Measurements from ENCODE around the gene ADARB2. TPM values are rescaled to one million over a fixed set of nuclear protein-coding genes. Genes with fewer than 3 reads are reported as not detected.
"Not testable (repeated sequence)": the region's sequence is repeated elsewhere in the genome, so short reads cannot be mapped to it uniquely, and the experiment has no call there.

Gene ADARB2
- total RNA-seq, 1 experiment from 2014 or later, result not detected

DNA sequence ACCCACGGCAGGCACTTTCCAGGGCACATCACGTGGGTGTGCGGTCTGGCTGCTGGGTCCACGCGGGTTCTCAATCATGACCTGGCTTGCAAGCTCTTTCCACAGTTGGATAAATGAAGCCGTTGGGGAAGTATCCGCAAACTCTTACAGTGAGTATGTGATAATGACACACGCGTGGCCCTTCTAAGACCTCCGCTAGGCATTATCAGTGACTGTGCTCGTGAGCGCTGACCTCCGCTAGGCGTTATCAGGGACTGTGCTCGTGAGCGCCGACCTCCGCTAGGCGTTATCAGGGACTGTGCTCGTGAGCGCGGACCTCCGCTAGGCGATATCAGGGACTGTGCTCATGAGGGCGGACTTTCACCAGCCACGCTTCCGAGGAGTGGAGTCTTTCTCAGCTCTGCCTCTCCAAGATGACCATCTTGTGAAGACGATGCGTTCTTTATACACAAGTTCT, 574.1 kb downstream of the ADARB2 start:
- in situ Hi-C loops (cut with HindIII; ENCODE audit: low sequenced_read_pairs), result no loop called here
- DNase-seq (ENCODE audit: low spot score), result no peak

DNA sequence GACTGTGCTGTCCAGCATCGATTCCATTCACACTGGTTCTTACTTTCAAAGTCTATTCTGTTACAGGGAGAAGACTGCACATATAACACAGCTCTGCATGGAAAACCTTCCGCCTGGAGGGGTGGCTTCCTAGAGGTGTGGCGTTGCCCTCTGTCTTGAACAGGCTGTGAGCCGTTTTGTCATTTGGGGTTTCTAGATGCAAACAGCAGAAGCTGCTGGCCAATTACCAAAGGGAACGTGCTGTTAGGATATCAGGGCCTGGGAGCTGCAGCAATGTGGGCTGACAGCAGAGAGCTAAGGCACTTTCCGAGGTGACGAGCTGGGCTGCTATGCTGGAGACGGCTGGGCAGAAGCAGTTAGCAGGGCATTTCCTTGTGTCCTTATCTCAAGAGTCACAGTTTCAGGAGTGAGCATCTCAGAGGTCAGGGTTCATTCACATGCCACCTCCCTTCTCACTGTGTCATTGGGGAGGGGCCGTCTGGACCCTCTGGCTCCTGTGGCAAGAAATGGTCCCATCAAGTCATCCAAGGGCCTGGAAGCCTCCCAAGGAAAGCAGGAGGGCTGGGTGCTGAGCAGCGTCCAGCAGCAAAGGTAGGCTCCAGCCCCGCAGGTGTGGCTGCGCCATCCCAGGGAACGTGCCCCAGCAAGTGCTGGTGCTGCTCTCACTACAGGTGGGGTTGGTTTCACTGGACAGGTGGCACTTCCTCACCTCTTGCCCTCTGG, 574.7 kb downstream of the ADARB2 start:
- in situ Hi-C loops (cut with HindIII; ENCODE audit: low sequenced_read_pairs), result no loop called here
- no peak for DNase-seq (ENCODE audit: low spot score)

DNA sequence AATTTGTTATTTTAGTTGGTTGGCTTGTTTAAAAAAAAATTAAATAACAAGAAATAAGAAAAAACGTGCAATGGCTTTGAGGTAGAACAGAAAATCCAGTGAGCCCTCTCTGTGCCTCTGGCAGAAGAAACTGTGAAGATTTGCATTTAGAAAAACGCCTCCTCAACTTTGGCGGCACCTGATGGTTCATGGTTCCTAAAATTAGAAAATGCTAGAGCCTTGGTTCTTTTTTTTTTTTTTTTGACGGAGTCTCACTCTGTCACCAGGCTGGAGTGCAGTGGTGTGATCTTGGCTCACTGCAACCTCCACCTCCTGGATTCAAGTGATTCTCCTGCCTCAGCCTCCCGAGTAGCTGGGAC, 576.0 kb downstream of the ADARB2 start:
- in situ Hi-C loops (cut with HindIII; ENCODE audit: low sequenced_read_pairs); DNase-seq (ENCODE audit: low spot score): not testable (repeated sequence)

DNA sequence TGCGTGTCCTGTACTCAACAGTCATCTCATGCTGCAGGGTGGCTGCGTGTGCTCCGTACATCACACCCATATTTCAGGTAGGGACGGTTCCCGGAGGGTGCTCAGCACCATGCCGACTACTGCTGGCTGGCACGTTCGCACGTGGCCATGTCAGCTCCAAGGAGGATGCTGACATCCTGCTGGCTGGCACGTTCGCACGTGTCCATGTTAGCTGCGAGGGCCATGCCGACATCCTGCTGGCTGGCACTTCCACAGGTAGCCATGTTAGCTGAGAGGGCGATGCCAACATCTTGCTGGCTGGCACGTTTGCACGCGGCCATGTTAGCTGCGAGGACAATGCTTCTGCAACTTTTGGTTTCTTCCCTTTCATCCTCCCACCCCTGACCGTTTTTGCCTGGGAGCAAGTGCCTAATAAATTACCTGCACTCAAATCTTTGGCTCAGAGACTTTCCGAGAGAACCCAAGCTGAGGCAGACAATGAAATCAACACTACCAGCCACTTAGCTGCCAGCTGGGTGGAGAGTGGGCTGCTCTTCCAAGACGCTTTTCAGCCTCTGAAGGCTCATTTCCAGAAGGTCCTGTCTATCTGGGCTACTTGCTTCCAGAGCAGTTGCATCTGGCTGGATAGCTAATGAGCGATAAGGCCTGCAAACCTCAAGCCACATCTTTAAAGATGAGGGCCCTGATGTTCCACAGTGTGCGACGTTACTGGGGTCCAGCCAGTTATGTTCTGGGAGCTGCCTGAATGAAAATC, 576.6 kb downstream of the ADARB2 start:
- DNase-seq (ENCODE audit: low spot score), result no peak
- in situ Hi-C loops (cut with HindIII; ENCODE audit: low sequenced_read_pairs), result no loop called here

DNA sequence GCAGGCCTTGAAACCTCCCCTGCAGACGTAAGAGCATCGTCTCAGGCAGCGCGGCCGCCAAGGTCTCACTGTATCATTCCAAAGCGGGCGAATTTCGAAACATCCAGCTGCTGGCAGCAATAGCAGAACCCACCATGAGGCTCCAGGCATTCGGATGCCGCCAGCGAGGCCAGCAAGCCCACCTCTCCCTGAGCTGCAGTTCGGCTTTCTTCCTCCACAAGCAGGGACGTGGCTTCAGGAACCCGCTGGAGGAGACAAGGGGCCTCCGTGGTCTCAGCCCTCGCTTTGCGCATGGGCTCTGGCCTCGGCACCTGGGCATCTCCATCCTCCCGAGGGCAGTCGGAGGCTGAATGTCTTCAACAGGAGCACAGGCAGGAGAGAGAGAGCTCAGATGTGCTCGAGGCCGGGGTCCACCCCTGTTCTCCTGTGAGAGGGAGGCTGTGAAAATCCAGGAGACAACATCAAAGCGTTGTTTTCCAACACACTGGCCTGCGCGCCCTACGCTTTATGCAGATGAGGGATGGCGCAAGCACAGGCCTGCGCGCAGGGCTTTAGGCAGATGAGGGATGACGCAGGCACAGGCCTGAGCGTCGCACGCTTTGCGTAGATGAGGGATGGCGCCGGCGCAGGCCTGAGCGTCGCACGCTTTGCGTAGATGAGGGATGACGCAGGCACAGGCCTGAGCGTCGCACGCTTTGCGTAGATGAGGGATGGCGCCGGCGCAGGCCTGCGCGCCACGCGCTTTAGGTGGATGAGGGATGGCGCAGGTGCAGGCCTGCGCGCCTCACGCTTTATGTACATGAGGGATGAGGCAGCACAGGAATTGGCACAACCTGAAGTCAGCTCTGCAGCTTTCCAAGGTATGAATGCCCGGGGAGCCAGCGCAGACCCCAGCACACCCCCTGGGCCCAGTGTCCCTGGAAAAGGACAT, 577.9 kb downstream of the ADARB2 start:
- in situ Hi-C loops (cut with HindIII; ENCODE audit: low sequenced_read_pairs), result no loop called here
- no peak for DNase-seq (ENCODE audit: low spot score)

DNA sequence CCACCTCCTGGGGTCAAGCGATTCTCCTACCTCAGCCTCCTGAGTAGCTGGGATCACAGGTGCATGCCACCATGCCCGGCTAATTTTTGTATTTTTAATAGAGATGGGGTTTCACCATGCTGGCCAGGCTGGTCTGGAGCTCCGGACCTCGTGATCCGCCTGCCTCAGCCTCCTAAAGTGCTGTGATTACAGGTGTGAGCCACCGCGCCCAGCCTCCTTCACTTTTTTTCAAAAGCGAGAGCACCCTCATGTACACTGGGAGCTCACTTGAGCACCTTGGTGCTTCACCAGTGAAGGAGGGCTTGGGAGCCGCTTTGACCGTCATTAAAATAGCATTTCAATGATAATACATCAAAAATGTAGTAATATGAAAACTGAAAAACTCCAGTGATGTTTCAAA, 578.8 kb downstream of the ADARB2 start:
- DNase-seq (ENCODE audit: low spot score); in situ Hi-C loops (cut with HindIII; ENCODE audit: low sequenced_read_pairs): not testable (repeated sequence)

DNA sequence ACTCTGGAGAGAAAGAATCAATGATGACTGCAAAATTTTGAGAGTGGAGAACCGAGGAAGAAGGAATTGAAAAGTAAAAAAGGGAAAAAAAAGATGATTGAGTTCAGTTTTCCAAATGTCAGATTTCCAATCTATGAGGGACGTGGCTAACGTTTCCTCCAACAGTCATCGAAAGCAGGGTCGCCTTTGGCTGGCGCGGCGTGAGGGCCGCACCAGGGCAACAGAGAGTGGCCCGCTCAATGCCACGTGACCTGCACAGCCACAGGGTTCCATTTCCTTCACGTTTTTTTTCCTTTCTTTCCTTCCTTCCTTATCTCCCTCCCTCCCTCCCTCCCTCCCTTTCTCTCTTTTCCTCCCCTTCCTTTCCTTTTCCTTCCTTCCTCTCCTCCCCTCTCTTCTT, 579.3 kb downstream of the ADARB2 start:
- in situ Hi-C loops (cut with HindIII; ENCODE audit: low sequenced_read_pairs), result no loop called here
- no peak for DNase-seq (ENCODE audit: low spot score)

DNA sequence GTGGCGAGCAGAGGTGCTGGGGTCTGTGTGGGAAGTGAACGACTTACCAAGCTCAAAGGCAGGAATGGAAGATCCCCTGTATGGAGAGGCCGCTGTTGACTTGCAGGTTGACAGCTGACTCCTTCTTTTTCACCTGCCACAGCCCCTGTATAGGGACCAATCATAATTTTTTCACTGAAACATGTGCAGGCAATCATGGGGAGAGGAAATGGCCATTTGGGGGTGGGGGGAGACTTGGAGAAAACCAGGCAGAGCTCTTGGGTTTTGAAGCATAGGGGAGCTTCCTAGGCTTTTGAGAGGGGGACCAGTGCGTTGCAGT, 579.8 kb downstream of the ADARB2 start:
- in situ Hi-C loops (cut with HindIII; ENCODE audit: low sequenced_read_pairs), result no loop called here
- DNase-seq (ENCODE audit: low spot score), result no peak

DNA sequence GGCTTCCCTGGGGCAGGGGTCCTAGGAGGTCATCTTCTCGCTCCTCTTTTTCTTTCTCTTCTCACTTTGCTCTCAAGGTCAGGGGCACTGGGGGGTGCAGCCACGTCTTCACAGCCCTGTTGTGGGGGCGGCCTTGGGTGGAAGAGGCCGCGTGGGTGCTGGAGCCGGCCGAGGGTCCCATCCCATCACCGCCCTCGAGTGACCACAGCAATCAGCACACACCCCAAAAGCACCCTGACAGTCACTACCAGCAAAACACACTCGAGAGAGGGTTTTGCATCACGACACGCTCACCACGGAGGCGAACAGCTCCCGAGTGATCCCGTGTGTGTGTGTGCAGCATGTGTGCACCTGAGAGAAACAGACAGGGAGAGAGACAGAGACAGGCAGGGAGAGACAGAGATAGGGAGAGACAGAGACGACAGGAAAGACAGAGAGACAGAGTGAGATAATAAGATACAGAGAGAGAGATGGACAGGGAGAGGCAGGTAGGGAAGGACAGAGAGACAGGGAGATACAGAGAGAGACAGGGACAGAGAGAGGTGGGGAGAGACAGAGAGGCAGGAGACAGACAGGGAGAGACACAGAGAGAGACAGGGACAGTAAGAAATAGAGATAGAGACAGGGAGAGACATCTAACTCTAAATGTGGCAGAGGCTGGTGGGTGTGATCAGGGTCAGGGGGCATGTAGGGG, 580.3 kb downstream of the ADARB2 start:
- no peak for DNase-seq (ENCODE audit: low spot score)
- in situ Hi-C loops (cut with HindIII; ENCODE audit: low sequenced_read_pairs), result no loop called here

DNA sequence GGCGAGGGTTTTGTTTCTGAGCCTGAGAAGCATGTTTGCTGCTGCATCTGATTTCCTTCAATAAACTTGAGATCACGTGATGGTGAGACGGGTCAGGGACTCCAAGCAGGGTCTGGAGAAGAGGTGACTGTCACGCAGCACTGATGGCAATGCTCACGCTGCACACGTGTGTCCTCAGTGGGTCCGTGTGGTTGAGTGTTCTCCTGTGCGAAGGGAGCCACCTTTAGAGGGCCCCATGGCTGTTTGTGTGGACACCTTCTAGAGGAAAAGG, 580.8 kb downstream of the ADARB2 start:
- no peak for DNase-seq (ENCODE audit: low spot score)
- in situ Hi-C loops (cut with HindIII; ENCODE audit: low sequenced_read_pairs), result no loop called here

DNA sequence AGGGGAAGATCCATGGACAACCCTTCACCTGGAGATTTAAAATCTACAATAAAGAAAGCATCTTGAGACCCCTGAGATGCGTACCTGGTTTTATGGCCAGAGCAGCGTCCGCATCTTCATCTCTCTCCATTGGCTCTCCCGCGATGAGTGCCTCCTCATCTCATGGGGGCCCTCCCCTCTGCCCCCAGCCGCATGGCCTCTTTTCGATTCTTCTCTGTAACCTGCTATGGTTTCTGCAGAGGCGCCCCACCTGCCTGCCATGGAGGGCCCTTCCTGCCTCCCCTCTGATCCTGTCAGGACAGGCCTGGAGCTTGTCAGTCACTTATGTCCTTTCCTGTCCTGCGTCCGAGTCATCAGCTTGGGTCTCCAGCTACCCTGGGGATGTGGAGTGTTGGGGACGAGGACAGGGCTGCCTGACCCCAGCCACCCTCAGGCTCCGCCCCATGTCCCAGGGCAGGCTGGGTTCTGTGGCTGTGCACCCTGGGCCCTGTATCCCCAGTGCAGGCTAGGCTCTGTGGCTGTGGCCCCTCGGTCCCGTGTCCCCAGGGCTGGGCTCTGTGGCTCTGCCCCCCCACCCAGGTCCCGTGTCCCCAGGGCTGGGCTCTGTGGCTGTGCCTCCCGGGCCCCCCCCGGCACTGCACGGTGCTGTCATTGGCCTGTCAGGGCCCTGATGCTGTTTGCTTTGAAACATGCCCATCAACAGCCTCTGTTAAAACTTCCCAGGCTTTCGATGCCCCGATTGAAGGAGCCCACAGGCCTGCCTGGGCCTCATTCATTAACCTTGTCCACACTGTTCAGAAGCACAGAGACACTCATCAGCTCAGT, 581.3 kb downstream of the ADARB2 start:
- in situ Hi-C loops (cut with HindIII; ENCODE audit: low sequenced_read_pairs), result no loop called here
- DNase-seq (ENCODE audit: low spot score), result no peak

DNA sequence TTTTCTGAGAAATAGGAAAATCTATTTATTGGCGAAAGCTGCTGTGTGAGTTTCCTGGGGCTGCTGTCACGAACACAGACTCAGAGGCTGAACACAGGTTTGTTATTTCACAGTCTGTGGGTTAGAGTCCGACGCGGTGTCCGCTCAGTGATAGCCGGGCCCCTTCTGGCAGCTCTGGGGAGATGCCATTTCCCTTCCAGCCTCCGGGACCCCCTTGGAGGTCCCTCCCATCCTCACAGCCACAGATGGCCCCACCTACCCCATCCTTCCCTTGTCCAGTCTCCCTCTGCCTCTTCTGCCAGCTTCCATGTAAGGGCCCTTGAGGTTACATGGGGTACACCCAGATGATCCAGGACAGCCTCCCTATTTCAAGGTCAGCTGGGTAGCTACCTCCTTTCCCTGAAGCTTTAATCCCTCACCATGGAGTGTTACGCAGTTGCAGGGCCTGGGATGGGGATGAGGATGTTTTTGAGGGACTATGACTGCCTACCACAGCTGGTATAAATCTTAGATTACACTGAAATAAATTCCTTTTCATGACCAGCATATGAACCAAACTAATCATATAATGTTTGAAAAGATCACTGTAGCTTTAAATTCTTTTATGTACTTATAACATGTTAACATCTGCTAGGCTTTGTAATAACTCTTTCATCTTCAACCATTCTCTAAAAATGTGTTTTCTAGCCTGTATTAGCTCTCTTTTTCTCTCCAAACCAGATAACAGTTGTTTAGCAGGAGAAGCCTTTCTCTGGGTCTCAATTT, 582.6 kb downstream of the ADARB2 start:
- no peak for DNase-seq (ENCODE audit: low spot score)
- in situ Hi-C loops (cut with HindIII; ENCODE audit: low sequenced_read_pairs), result no loop called here

DNA sequence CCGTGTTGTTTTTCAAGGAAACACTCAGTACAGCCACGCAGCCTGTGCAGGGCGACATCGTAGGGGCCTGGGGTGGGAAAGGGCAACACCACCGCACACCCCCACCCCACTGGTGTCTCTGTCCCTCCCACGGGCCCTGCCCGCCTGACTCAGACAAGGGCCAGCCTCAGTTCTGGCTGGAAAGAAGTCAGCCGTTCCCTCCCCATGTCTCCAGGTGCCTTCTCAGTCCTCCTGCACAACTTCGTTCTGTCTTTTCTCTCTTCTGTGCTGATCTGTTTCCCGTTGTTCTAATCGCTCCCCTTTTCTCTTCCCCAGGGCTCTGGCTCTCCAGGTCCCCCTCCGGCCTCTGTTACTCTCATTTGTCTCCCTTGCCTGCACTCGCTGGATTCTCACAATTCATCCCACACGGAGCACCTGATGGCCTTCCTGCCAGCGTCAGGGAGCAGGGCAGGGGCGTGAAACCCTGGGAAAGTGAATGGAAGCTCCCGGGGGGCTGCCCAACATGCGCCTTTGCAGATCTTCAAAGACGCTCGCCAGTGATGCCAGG, 583.4 kb downstream of the ADARB2 start:
- in situ Hi-C loops (cut with HindIII; ENCODE audit: low sequenced_read_pairs), result no loop called here
- no peak for DNase-seq (ENCODE audit: low spot score)

DNA sequence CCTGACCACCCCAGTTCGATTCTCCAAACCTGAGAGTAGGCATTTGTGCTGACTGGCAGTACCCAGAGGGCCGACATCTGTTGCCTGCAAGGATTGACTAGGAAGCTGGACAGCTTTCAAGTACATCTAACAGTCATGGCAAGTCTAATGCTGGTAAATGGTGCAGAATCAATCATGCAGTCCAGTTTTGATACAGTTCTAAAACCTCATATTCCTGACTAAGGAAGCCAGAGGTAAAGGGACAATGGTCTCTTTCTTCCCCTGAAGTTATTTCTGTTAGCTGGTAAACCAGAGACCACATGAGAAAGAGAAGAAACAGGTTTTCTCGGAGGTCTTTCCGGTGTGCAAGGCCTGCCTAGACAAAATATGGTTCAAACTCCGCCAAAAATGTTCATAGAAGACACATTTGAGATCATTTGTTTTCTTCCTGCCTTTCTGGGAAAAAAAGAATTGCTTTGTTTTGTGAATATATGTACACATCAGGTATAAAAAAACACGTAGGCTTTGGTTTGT, 584.0 kb downstream of the ADARB2 start:
- DNase-seq (ENCODE audit: low spot score), result peak; percentile 73
- in situ Hi-C loops (cut with HindIII; ENCODE audit: low sequenced_read_pairs), result no loop called here

DNA sequence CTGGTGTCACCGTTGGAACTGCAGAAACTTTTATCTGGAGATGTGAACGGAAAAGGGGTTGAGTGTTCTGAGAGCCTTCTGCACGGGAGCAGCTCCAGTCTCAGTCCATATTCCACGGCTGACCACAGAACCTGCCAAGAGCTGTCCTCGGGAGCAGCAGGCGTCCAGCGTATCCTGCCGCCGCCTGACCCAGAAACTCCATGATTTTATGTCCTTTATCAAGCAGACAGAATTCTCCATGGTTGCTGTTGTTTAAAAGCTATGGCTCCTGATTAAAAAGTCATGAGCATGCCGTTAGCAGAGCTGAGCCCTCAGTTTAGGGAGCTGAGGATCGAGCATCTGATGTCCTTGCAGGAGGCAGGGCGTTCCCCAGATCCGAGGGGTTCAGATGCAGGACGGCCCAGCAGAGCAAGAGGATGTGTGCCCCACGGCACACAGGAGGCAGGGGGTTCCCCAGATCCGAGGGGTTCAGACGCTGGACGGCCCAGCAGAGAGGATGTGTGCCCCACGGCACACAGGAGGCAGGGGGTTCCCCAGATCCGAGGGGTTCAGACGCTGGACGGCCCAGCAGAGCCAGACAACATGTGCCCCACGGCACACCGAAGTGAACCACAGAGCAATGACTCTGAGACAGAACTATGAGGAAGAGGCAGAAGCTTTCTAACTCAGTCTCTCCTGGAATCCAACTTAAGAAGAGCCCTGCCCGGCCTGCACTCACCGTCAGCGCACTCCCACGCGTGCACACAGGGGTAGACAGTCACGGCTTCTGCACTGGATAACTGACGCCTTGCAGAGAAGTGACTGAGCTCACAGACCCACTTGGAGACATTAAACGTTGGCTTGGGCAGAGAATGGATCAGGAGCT, 584.7 kb downstream of the ADARB2 start:
- peak; percentile 64 for DNase-seq (ENCODE audit: low spot score)
- in situ Hi-C loops (cut with HindIII; ENCODE audit: low sequenced_read_pairs), result no loop called here

DNA sequence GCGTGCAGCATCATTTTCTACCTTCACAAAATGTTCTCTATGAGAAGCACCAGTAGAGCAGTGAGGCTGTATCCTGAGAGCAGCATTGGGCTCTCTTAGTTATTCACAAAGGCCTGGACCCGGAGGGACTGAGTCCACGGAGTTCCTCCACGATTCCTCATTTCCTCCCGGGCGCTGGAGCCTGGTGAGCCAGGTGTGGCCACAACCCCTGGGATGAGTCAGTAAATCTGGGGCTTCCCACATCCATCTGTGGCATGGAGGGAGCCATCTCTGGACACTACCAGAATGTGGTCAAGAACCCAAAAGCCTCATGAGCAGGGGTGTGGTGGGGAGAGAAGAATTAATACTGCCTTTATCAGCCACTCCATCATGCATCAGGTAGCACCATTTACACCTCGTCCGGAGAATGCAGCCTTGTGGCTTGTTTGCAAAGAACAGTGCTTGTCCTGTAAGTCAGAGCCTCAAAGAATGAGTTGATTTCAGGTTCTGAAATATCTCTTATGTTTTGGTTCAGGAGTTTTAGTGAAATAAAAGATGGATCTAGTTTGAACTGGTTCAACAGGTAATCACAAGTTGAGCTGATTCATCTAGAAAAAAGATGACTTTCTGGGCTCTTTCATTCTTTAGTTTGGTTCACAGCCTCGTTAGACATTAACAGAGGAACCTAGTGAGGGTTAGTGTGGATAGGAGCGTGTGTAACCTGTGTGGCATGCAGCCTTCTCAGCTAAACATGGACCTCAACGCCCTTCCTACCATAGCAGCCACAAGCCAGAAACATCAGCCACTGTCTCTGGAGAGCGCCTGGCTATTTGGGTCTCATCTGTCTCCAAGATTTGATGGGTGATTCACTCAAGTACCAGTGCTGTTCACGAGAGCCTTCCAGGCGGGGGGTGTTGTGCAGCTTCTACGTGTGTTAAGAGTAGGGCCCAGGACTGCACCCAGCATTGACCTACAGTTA, 586.0 kb downstream of the ADARB2 start:
- DNase-seq (ENCODE audit: low spot score), result no peak
- in situ Hi-C loops (cut with HindIII; ENCODE audit: low sequenced_read_pairs), result no loop called here
